ENCODE data around the gene ATP10B.
"Not testable (repeated sequence)": the region's sequence is repeated elsewhere in the genome, so short reads cannot be mapped to it uniquely, and the experiment has no call there.

ATP10B gene

GRCh38 chr5:160750938-160751657, 100.9 kb downstream of the ATP10B start:
- DNase-seq: no peak

- no peak for DNase-seq
These were observed 102.3 kb downstream of the ATP10B start for GRCh38 chr5:160749682-160750081.

- DNase-seq: no peak
These were observed 103.0 kb downstream of the ATP10B start for GRCh38 chr5:160749026-160749425.

- no peak for DNase-seq
These were observed 104.0 kb downstream of the ATP10B start for GRCh38 chr5:160747987-160748386.

GRCh38 chr5:160747559-160747958, 104.5 kb downstream of the ATP10B start:
- DNase-seq: no peak

- DNase-seq: no peak
These were observed 107.5 kb downstream of the ATP10B start for GRCh38 chr5:160744268-160745101.

GRCh38 chr5:160743027-160743426, 109.0 kb downstream of the ATP10B start:
- DNase-seq: no peak

GRCh38 chr5:160742446-160742845, 109.6 kb downstream of the ATP10B start:
- no peak for DNase-seq

- DNase-seq: no peak
These were observed 124.6 kb downstream of the ATP10B start for GRCh38 chr5:160727296-160727997.

GRCh38 chr5:160726721-160727120, 125.3 kb downstream of the ATP10B start:
- DNase-seq: no peak

- DNase-seq: no peak
These were observed 131.2 kb downstream of the ATP10B start for GRCh38 chr5:160720822-160721221.

- not testable (repeated sequence) for DNase-seq
These were observed 136.5 kb downstream of the ATP10B start for GRCh38 chr5:160715508-160715907.

GRCh38 chr5:160703547-160704189, 148.3 kb downstream of the ATP10B start:
- DNase-seq: no peak

GRCh38 chr5:160702934-160703333, 149.1 kb downstream of the ATP10B start:
- DNase-seq: no peak

GRCh38 chr5:160702311-160702803, 149.7 kb downstream of the ATP10B start:
- DNase-seq: no peak

- no peak for DNase-seq
These were observed 150.6 kb downstream of the ATP10B start for GRCh38 chr5:160701403-160701802.

- DNase-seq: no peak
These were observed 152.7 kb downstream of the ATP10B start for GRCh38 chr5:160699301-160699700.

GRCh38 chr5:160697281-160697680, 154.7 kb downstream of the ATP10B start:
- no peak for DNase-seq

- no peak for DNase-seq
These were observed 157.1 kb downstream of the ATP10B start for GRCh38 chr5:160694896-160695295.

GRCh38 chr5:160693831-160694465, 158.1 kb downstream of the ATP10B start:
- no peak for DNase-seq

GRCh38 chr5:160692271-160692670, 159.7 kb downstream of the ATP10B start:
- no peak for DNase-seq

GRCh38 chr5:160685695-160686094, 166.3 kb downstream of the ATP10B start:
- DNase-seq: no peak
